Caco-2 (cell line): ENCODE results near the gene LDLRAD4. TPM values are rescaled to one million over a fixed set of nuclear protein-coding genes. Genes with fewer than 3 reads are reported as not detected.

Experiments
- BruUV-seq: library from RNA; stranded (reverse); fragments of 400-500 nt; replicated peaks from 2 replicates; lab custom pipeline; 2021; lab: Mats Ljungman, UMichigan
- CTCF ChIA-PET: fragments of 300-600 bp; sonication (Branson Sonifier 250); formaldehyde crosslinking; loops from one replicate; lab custom pipeline; 2022; ENCODE audit warnings: antibody characterized with exemption; lab: Charles Lee
- POLR2A ChIA-PET: fragments of 300-600 bp; sonication (Branson Sonifier 250); formaldehyde crosslinking; loops from one replicate; lab custom pipeline; 2022; ENCODE audit warnings: antibody characterized with exemption; lab: Charles Lee
- DNase-seq, 2 experiments: peaks; one replicate each; pipeline versions ENCODE4 v3.0.0 to v3.0.0-alpha.2; 2020 to 2022
- H3K27me3 ChIP-seq: replicated peaks from 2 replicates; pipeline ENCODE4 v1.6.0; 2011; ENCODE audit warnings: low read length; ENCODE audit not compliant: control insufficient read depth, insufficient read depth
- H3K36me3 ChIP-seq: 2 replicates; pipeline ENCODE4 v1.5.1; 2011; ENCODE audit warnings: low read length; ENCODE audit not compliant: control insufficient read depth, insufficient read depth
- H3K4me1 ChIP-seq: fragments of 250-450 bp; sonication (Bioruptor Pico); 2 replicates; pipeline ENCODE4 v1.5.1; 2020; ENCODE audit warnings: mild to moderate bottlenecking
- H3K4me3 ChIP-seq: 2 replicates; pipeline ENCODE4 v1.5.1; 2011; ENCODE audit warnings: low read depth, mild to moderate bottlenecking, control low read depth, low read length
- H3K9me3 ChIP-seq: fragments of 250-450 bp; sonication (Bioruptor Pico); 2 replicates; pipeline ENCODE4 v1.5.1; 2020; ENCODE audit warnings: mild to moderate bottlenecking, moderate library complexity
- H3K27ac Mint-ChIP-seq: one replicate; pipeline ENCODE4 v1.8.0; 2022; ENCODE audit warnings: mixed read lengths; ENCODE audit not compliant: unreplicated experiment
- H3K27me3 Mint-ChIP-seq: one replicate; pipeline ENCODE4 v1.8.0; 2022; ENCODE audit warnings: mixed read lengths; ENCODE audit not compliant: insufficient read depth, unreplicated experiment
- H3K36me3 Mint-ChIP-seq: one replicate; pipeline ENCODE4 v1.8.0; 2022; ENCODE audit warnings: mild to moderate bottlenecking, mixed read lengths; ENCODE audit not compliant: insufficient read depth, unreplicated experiment
- H3K4me1 Mint-ChIP-seq: one replicate; pipeline ENCODE4 v1.8.0; 2022; ENCODE audit warnings: low read depth, mixed read lengths; ENCODE audit not compliant: unreplicated experiment
- H3K4me3 Mint-ChIP-seq: one replicate; pipeline ENCODE4 v1.8.0; 2022; ENCODE audit warnings: mild to moderate bottlenecking, moderate library complexity, mixed read lengths; ENCODE audit not compliant: unreplicated experiment
- H3K9me3 Mint-ChIP-seq: one replicate; pipeline ENCODE4 v1.8.0; 2022; ENCODE audit warnings: mixed read lengths; ENCODE audit not compliant: unreplicated experiment
- intact Hi-C: fragments of 100-400 bp; cut with micrococcal nuclease; formaldehyde crosslinking; loops from one replicate; pipeline ENCODE4 v1.10.0; 2022; ENCODE audit not compliant: unreplicated experiment
- total RNA-seq: library from RNA; stranded (reverse); gene quantifications from 2 replicates; pipeline ENCODE4 v1.2.3, GENCODE V29; 2022
- TF ChIP-seq, protein P1 (sequence below), 2 experiments: fragments of 200-600 bp in 1 of 2; IDR thresholded peaks; 1 replicate in 1 of 2; 2 replicates in 1 of 2; pipeline versions ENCODE4 v1.5.1 to v1.8.0; 2011 to 2022; ENCODE audit warnings: antibody characterized with exemption in 1 of 2, control low read depth in 1 of 2, inconsistent platforms in 1 of 2, low read depth in 1 of 2, low read length in 1 of 2, mild to moderate bottlenecking in 1 of 2, moderate library complexity in 1 of 2; ENCODE audit not compliant: insufficient read depth in 1 of 2, severe bottlenecking in 1 of 2, unreplicated experiment in 1 of 2

Gene LDLRAD4
- total RNA-seq, 1 experiment from 2014 or later = 1.2 TPM

DNA sequence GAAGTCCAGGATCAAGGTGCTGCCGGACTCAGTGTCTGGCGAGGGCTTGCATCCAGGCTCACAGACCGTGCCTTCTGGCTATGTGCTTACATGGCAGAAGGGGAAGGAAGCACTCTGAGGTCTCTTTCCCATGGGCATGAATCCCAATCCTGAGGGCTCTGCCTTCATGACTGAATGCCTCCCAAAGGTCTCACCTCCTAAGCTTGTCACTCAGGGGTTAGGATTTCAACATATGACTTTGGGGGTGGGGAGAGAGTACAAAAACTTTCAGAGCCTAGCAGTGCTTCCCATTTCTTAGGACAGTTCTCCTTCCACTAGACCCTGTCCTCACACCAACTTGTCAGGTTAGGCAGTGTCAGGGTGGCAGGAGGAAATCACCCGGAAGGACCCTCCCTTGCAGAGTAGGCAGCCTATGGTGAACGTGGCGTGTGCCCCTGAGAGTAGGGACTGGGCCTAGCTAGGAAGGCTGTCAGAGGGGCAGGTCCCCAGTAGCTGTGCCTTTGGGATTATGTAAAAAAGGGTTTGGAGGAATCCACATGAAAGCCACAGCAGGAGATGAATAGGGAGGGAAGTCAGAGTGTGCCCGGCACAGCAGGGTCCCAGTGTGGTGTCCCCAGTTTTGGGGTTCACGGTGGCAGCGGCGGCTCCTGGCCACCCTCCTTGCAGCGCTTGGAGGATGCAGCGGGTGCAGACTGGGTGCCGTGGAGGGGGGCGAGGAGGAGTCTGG, 233.3 kb downstream of the LDLRAD4 start:
- no peaks in the 10 kb centered on the region for H3K9me3 ChIP-seq
- Mint-ChIP-seq H3K4me3 (no peak overlapping the region), H3K9me3 (no peaks in the 10 kb centered on the region), H3K27ac (no peak overlapping the region), H3K4me1 (no peaks in the 10 kb centered on the region), H3K27me3 (peaks cover 36% of the 10 kb centered on the region), H3K36me3 (no peaks in the 10 kb centered on the region)
- BruUV-seq = no TSS peak
- TF ChIP-seq, protein P1, sequence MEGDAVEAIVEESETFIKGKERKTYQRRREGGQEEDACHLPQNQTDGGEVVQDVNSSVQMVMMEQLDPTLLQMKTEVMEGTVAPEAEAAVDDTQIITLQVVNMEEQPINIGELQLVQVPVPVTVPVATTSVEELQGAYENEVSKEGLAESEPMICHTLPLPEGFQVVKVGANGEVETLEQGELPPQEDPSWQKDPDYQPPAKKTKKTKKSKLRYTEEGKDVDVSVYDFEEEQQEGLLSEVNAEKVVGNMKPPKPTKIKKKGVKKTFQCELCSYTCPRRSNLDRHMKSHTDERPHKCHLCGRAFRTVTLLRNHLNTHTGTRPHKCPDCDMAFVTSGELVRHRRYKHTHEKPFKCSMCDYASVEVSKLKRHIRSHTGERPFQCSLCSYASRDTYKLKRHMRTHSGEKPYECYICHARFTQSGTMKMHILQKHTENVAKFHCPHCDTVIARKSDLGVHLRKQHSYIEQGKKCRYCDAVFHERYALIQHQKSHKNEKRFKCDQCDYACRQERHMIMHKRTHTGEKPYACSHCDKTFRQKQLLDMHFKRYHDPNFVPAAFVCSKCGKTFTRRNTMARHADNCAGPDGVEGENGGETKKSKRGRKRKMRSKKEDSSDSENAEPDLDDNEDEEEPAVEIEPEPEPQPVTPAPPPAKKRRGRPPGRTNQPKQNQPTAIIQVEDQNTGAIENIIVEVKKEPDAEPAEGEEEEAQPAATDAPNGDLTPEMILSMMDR (IDR thresholded peaks at IDR 0.05; ENCODE audit: insufficient read depth in 1 of 2, low read depth in 1 of 2, low read length in 1 of 2, severe bottlenecking in 1 of 2, unreplicated experiment in 1 of 2) = no peak
- no peak overlapping the region for H3K4me3 ChIP-seq
- intact Hi-C loops = no loop called here
- POLR2A ChIA-PET = no interaction called here
- no peaks in the 10 kb centered on the region for H3K36me3 ChIP-seq
- H3K4me1 ChIP-seq = no peaks in the 10 kb centered on the region
- CTCF ChIA-PET = no interaction called here
- DNase-seq = no peak
- no peaks in the 10 kb centered on the region; the same call in 1 of the 2 replicates for H3K27me3 ChIP-seq

DNA sequence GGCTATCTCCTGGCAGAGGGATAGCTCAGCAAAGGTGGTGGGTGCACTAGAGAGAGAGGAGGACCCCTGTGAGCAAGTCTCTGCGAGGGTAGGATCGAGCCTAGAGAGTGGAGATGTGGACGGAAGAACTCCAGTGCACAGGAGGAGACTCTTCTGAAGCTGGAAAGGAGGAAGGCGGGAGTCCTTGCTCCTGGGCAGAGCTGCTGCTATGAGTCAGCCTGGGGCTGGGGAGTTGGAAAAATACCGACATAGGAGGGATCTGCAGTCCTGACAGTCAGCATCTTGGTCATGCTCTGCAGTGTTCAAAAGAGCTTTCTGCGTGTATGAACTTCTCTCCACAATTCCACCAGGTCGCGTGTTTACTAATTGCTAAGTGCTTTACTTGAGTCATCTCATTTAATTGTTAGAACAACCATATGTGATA, 233.8 kb downstream of the LDLRAD4 start:
- Mint-ChIP-seq H3K4me3 (no peak overlapping the region), H3K9me3 (no peaks in the 10 kb centered on the region), H3K4me1 (no peaks in the 10 kb centered on the region), H3K27ac (no peak overlapping the region), H3K27me3 (peaks cover 40% of the 10 kb centered on the region), H3K36me3 (no peaks in the 10 kb centered on the region)
- intact Hi-C loops = no loop called here
- H3K27me3 ChIP-seq = no peaks in the 10 kb centered on the region; the same call in 1 of the 2 replicates
- POLR2A ChIA-PET = no interaction called here
- DNase-seq = no peak
- TF ChIP-seq, protein P1 (IDR thresholded peaks at IDR 0.05; ENCODE audit: insufficient read depth in 1 of 2, low read depth in 1 of 2, low read length in 1 of 2, severe bottlenecking in 1 of 2, unreplicated experiment in 1 of 2) = no peak
- H3K36me3 ChIP-seq = no peaks in the 10 kb centered on the region
- BruUV-seq = no TSS peak
- H3K4me3 ChIP-seq = no peak overlapping the region
- no peaks in the 10 kb centered on the region for H3K9me3 ChIP-seq
- no peaks in the 10 kb centered on the region for H3K4me1 ChIP-seq
- CTCF ChIA-PET = no interaction called here

DNA sequence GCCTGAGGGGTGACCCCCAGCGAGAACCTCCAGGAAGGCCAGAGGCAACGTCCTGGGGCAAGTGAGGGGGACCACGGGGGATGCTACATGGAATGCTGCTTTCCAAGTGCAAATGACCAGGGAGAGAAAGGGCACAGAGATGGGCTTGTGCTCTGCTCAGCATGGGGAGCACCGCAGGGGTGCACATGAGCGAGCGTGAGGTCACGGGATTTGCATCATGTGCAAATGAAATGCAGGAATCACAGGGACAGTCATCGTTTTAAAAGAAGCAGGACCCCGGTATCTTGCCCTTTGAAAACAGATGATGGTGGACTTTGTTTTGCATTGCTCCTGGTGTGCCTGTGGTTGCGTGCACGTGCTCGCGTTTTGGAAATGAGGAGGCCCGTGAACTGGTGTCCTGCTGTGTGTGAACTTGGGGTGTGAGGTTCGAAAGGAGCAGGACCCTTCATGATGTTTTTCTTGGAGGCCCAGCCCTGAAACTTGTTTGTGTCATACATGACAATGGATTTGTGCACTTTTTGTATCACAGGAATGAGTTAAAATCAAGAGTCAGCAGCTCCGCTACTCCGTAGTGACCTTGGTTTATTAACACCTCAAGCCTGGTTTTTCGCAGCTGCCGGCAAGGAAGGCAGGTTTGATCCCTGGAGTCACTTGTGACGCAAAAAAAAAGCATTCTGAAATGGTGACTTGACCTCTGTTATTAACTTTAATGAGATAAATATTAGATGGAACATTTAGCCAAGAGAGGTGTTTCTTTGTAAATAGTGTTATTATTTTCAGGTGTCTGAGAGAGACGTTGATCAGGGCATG, 234.5 kb downstream of the LDLRAD4 start:
- no peaks in the 10 kb centered on the region for H3K36me3 Mint-ChIP-seq
- CTCF ChIA-PET = no interaction called here
- H3K4me1 ChIP-seq = no peaks in the 10 kb centered on the region
- no peaks in the 10 kb centered on the region for H3K4me1 Mint-ChIP-seq
- no peaks in the 10 kb centered on the region for H3K9me3 Mint-ChIP-seq
- H3K27me3 ChIP-seq = no peaks in the 10 kb centered on the region; the same call in 1 of the 2 replicates
- peaks cover 34% of the 10 kb centered on the region for H3K27me3 Mint-ChIP-seq
- no TSS peak for BruUV-seq
- H3K4me3 ChIP-seq = no peak overlapping the region
- TF ChIP-seq, protein P1 (IDR thresholded peaks at IDR 0.05; ENCODE audit: insufficient read depth in 1 of 2, low read depth in 1 of 2, low read length in 1 of 2, severe bottlenecking in 1 of 2, unreplicated experiment in 1 of 2) = no peak
- H3K4me3 Mint-ChIP-seq = no peak overlapping the region
- H3K27ac Mint-ChIP-seq = no peak overlapping the region
- POLR2A ChIA-PET = no interaction called here
- no peaks in the 10 kb centered on the region for H3K36me3 ChIP-seq
- intact Hi-C loops = no loop called here
- DNase-seq = no peak
- no peaks in the 10 kb centered on the region for H3K9me3 ChIP-seq
